ENCODE results near the gene MYCL. TPM values are rescaled to one million over a fixed set of nuclear protein-coding genes. Genes with fewer than 3 reads are reported as not detected.

Gene MYCL
- total and polyA plus RNA-seq, 10 of the 15 experiments (the other 5 are each of a cell fraction or from before 2014, with no cell fraction given) = 0.11 to 1.4 (median 0.40) TPM; not detected in 1

GRCh38 chr1:39901714-39902459 is at the start of gene MYCL (continued):
- TF ChIP-seq NKRF (conservative IDR thresholded peaks at IDR 0.05) (peak; percentile 7; the same call in 1 of the 2 replicates), CTCF (IDR thresholded peaks at IDR 0.05 in 2 of 3, conservative IDR thresholded peaks at IDR 0.05 in 1 of 3; ENCODE audit: control insufficient read depth in 2 of 3, extremely low read depth in 1 of 3, insufficient read depth in 1 of 3, low read depth in 3 of 3, low read length in 3 of 3) (peak; percentile 61 to 84 (median 78))

GRCh38 chr1:39949891-39950290 is 48.2 kb upstream of the MYCL start:
- intact Hi-C loops (cut with micrococcal nuclease; ENCODE audit: unreplicated experiment) (no loop called here), in situ Hi-C loops (cut with MboI) (no loop called here)
- WGBS (ENCODE audit: insufficient coverage, insufficient replicate concordance, low lambda C conversion rate, missing lambda C conversion rate) = 70% methylated on average over 2 of the region's 2 CpGs
- no peaks in the 10 kb centered on the region for H4K20me1 ChIP-seq (ENCODE audit: control insufficient read depth, insufficient read depth)
- TF ChIP-seq ESRRA (IDR thresholded peaks at IDR 0.05; ENCODE audit: low read length) = no peak
- 0 out of 3 replicates have a peak, but pooled peaks have one; percentile 25 for TF ChIP-seq POU2F2 (IDR thresholded peaks at IDR 0.05; ENCODE audit: borderline replicate concordance, low read depth, low read length)
- no peak for TF ChIP-seq CTCF (IDR thresholded peaks at IDR 0.05 in 2 of 3, conservative IDR thresholded peaks at IDR 0.05 in 1 of 3; ENCODE audit: control insufficient read depth in 2 of 3, extremely low read depth in 1 of 3, insufficient read depth in 1 of 3, low read depth in 3 of 3, low read length in 3 of 3)
- BruUV-seq (replicated peaks) = no TSS peak
- no peaks in the 10 kb centered on the region for H3K27me3 ChIP-seq (replicated peaks in 1 of 2; ENCODE audit: control insufficient read depth in 2 of 2, insufficient read depth in 2 of 2, low read length in 1 of 2)
- FAIRE-seq = no peak
- no peaks in the 10 kb centered on the region for H3K79me2 ChIP-seq (ENCODE audit: control insufficient read depth, insufficient read depth, low read length)
- no peak for ATAC-seq
- no peak overlapping the region for H3K27ac ChIP-seq (ENCODE audit: control insufficient read depth, insufficient read depth)
- H2AFZ ChIP-seq (ENCODE audit: control insufficient read depth, low read depth, low read length) = no peak overlapping the region
- no peak for DNase-seq (ENCODE audit: low read depth, low spot score)
- POLR2A ChIA-PET = interaction anchor here (1.7 kb wide), 1 partner anchor 11 kb away, joined by 6 read pairs; no protein-coding TSS in a partner anchor
- no peak overlapping the region for H3K4me2 ChIP-seq (ENCODE audit: control insufficient read depth, insufficient read depth)
- no peaks in the 10 kb centered on the region; the same call in 2 of the 3 replicates for H3K9me3 ChIP-seq (replicated peaks; ENCODE audit: control insufficient read depth, insufficient read depth, low read length)
- H3K36me3 ChIP-seq (ENCODE audit: control insufficient read depth in 2 of 2, insufficient read depth in 2 of 2, low read length in 1 of 2) = no peaks in the 10 kb centered on the region
- H3K9ac ChIP-seq (ENCODE audit: control insufficient read depth, insufficient read depth, low read length) = no peak overlapping the region
- SMC1A ChIA-PET (ENCODE audit: uncharacterized antibody, unreplicated experiment) = interaction anchor here (1.2 kb wide), 1 partner anchor 92 kb away, joined by 3 read pairs; no protein-coding TSS in a partner anchor
- CTCF ChIA-PET = interaction anchor here (1.3 to 2.5 kb wide), 2 partner anchors 25 to 30 kb away, joined by 6 to 13 read pairs; no protein-coding TSS in a partner anchor
- RAD21 ChIA-PET (ENCODE audit: unreplicated experiment) = interaction anchor here (1.1 kb wide), 1 partner anchor 30 kb away, joined by 3 read pairs; no protein-coding TSS in a partner anchor
- peaks cover 18% of the 10 kb centered on the region for H3K4me1 ChIP-seq (ENCODE audit: control insufficient read depth, insufficient read depth, low read length)
- H3K4me3 ChIP-seq = no peak overlapping the region

Measured in GM12878 (cell line).